Measurements from ENCODE around the gene CFAP61.

The CFAP61 gene

DNA sequence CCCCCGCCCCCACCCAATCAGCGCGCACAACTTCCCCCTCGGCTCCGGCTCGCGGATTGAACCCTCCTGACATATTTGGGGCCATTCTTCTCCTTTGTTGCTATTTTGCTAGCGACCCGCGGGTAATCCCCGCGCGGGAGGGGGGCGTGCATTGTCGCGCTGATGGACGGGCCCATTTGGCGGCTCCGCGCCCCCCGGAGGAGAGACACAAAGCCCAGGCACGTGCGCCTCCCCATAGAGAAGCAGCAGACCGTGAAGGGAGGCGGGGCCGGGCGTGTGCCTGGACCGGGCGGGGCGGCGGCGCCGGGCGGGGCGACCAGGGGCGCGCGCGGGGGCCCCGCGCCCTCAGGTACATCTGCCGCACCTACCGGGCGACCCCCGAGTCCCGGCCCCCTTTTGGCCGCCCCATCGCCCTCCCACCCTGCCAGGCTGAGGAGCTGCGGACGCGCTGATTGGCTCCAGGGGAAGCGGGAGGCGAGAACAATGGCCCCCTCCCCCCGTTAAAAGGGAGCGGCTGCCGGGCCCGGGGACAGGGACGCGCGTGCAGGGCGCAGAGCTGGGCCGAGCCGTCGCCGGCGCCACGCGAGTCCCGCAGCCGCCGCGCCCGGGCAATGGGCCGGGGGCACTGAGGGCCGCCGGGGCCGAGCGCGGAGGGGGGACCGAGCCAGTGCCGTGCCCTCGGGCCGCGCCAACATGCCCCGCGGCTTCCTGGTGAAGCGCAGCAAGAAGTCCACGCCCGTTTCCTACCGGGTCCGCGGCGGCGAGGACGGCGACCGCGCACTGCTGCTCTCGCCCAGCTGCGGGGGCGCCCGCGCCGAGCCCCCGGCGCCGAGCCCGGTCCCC is 315.5 kb downstream of the CFAP61 start, which contains the start of gene INSM1:
Gene INSM1, plus strand, starts transcription at position 530 of the 843 bp plus-strand sequence. Its CDS starts 164 bp downstream, at position 694.
- peak; percentile 84 for DNase-seq

- peak; percentile 11 for DNase-seq
These were observed 316.3 kb downstream of the CFAP61 start for GRCh38 chr20:20368418-20369249.

DNA sequence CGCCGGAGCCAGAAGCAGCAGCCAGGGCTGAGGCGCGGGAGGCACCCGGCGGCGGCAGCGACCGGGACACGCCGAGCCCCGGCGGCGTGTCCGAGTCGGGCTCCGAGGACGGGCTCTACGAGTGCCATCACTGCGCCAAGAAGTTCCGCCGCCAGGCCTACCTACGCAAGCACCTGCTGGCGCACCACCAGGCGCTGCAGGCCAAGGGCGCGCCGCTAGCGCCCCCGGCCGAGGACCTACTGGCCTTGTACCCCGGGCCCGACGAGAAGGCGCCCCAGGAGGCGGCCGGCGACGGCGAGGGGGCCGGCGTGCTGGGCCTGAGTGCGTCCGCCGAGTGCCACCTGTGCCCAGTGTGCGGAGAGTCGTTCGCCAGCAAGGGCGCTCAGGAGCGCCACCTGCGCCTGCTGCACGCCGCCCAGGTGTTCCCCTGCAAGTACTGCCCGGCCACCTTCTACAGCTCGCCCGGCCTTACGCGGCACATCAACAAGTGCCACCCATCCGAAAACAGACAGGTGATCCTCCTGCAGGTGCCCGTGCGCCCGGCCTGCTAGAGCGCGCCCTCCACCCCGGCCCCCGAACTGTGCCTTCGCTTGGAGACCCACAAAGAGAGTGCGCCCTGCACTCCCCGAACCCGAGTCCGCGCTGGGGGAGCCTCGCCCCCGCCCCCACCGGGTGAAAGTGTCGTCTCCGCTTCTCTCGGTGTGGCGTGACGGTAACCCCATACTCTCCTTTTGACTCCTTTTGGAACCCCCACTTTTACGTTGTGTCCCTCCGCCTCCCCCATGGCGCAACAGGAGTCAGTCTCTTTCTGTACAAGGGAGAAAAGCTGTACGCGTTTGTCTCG is 317.1 kb downstream of the CFAP61 start:
- DNase-seq = peak; percentile 41

GRCh38 chr20:20370094-20370575 is 317.8 kb downstream of the CFAP61 start:
- no peak for DNase-seq

DNA sequence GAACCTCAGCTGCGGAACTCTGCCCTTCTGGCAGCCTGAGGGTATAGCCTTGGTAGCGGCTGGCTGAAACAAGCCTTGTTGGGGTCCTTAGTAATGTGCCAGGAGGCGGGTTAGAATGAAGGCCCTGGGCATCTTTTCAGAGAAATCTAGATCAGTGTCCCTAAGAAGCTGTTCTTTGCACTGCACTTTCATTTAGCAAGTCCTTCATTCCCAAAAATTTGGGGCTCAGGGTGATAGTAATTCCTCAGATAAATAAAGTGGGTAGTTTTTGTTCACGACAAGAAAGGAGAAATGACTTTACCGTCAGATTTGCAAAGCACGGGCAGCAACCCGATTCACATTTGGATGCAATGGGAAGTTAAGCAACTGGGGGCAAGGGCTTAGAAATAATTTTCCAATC is 318.8 kb downstream of the CFAP61 start:
- DNase-seq = peak; percentile 24

DNA sequence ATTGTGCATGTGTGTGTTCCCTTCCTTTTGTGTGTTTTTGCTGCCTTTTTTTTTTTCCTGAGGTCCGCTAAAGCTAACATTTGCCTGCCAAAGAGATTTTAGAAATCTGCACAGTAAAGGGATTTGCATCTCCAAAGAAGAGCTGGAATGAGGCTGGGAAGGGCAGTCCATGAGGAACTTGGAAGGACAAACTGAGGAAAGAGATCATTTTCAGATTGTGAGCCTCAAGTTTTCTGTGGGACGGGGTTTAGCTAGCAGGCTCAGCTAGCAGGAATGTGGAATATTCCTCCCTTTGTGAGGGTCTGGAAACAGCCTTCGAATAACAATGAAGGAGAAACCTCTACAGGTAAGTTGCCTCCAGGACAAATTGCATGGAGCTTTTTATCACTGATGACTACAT is 319.3 kb downstream of the CFAP61 start:
- DNase-seq = no peak

GRCh38 chr20:20373091-20373571 is 320.8 kb downstream of the CFAP61 start:
- no peak for DNase-seq

DNA sequence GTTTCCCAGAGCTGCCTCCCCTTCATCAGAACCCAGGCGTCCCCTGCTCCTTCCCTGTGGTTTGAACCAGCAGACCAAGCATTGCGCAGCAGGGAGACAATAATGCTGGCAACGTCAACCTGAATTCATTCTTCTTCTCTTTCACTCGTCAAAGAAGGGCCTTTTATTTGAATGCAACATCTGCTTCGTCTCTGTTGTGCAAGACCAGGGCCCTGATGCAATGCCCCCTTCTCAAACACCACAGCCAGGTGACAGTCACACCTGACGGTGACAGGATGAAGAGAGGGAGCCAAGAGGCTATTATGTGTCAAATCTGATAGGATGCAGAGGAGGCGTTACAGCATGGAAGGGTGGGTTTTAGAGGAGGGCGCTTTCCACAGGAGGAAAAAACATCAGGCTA is 323.5 kb downstream of the CFAP61 start:
- DNase-seq = peak; percentile 28

DNA sequence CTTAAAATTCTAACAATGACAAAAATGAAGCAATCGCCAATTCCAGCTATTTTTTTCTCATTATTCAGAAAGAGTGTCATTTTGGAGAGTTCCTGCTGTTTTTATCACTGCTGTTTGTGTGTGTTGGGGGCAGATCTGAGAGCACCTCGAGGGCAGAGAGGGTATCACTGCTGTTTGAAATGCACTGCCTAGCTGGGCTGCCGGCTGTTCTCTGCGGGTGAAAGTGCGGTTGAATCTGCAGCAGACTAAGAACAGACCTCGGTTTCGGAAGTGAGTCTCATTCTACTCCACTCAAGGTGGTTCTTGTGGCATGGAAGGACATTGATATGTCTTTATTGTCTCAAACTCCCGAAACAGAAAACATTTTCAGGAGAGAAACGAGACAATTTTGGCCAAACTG is 333.9 kb downstream of the CFAP61 start:
- no peak for DNase-seq

- DNase-seq = no peak
These were observed 338.1 kb downstream of the CFAP61 start for GRCh38 chr20:20390393-20390792.

- no peak for DNase-seq
These were observed 338.8 kb downstream of the CFAP61 start for GRCh38 chr20:20391115-20391514.

GRCh38 chr20:20391766-20392165 is 339.4 kb downstream of the CFAP61 start:
- DNase-seq = no peak

DNA sequence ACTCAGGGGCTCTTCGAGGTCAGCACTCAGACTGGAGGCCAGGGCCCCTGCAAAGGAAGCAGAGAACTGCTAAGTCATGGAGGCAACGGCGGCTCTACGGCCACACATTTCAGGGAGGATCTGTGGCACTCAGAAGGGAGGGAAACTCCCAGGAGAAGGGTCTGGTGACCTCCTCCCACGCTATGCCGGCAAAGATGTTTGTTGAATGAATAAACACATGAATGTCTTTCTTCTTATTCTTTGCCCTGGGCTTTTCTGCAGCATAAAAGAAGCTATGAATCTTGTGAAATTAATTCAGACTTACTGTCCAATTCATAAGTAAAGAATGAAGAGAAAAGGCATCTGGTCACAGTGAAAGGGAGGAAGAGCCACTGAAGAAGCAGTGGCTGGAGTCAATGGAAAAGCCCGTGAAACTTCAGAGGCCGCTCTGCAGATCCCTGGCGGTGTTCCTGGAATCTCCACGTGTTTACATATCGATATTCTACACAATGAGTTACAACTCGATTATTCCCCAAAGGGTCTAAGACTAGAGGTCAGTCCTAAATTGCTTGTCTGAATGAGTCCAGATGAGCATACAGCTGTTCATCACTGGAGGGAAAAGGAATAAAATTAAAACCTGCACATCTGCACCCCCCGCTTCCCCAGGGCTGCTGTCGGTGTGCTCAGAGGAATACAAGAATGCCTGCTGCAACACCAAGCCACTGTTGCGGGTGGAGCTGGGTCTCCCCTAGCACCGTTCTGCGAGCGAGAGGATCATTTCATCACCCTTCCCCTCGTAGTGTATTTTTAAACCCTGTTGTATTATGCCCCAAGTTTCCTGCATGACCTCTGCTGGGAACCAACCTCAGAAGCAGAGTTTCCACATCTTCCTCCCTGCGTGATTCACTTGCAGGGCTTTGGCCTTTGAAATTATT is 341.1 kb downstream of the CFAP61 start:
- DNase-seq = no peak

GRCh38 chr20:20395087-20395486 is 342.8 kb downstream of the CFAP61 start:
- no peak for DNase-seq

DNA sequence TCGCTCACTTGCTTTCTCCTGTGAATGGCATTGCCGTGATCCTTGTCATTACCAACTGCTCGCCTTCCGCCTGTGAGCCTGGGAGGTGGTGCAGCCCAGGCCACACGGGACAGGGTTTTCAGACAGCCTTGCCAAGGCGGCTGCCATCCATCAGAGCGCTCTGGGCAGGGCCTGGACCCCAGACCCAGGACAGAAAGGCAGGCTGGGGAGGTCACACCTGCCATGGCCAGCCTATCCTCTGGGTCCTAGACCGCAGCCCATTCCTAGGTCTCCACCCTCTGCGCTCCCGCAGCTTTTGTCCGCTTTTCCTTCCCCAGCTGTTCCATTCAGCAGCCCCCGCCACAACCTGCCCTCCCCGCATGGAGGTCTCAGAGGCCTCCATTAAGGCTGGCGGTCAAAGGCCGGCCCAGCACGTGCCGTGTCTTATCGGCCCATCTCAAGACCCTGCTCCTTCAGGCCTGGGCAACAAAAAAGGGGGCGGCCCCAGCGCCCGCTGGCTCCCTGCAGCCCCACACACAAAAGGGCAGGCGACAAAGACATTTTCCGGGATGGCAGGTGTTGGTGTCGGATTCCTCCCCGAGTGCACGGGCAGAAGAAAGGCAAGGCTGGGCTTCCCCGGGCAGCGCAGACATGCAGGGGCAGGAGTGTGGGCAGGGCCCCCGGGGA is 343.7 kb downstream of the CFAP61 start:
- DNase-seq = peak; percentile 39

GRCh38 chr20:20396794-20397193 is 344.5 kb downstream of the CFAP61 start:
- no peak for DNase-seq

DNA sequence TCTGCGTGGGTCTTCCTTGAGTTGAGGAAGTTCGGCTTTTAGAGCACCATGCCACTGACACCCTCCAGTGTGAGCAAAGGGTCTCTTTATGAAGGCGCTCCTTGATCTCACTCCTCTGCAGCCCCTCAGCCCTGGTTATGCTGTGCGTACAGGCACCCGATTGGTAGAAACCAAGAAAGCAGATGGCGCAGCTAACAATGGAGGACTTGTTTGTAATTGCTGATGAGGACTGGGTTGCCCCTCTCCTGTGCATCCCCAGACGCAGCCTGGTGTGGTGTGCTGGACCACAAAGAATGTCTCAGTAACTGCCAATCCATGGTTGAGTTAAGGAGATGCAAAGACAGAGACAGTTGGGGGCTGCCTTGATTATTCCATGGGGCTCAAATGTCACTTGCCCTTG is 345.8 kb downstream of the CFAP61 start:
- no peak for DNase-seq

DNA sequence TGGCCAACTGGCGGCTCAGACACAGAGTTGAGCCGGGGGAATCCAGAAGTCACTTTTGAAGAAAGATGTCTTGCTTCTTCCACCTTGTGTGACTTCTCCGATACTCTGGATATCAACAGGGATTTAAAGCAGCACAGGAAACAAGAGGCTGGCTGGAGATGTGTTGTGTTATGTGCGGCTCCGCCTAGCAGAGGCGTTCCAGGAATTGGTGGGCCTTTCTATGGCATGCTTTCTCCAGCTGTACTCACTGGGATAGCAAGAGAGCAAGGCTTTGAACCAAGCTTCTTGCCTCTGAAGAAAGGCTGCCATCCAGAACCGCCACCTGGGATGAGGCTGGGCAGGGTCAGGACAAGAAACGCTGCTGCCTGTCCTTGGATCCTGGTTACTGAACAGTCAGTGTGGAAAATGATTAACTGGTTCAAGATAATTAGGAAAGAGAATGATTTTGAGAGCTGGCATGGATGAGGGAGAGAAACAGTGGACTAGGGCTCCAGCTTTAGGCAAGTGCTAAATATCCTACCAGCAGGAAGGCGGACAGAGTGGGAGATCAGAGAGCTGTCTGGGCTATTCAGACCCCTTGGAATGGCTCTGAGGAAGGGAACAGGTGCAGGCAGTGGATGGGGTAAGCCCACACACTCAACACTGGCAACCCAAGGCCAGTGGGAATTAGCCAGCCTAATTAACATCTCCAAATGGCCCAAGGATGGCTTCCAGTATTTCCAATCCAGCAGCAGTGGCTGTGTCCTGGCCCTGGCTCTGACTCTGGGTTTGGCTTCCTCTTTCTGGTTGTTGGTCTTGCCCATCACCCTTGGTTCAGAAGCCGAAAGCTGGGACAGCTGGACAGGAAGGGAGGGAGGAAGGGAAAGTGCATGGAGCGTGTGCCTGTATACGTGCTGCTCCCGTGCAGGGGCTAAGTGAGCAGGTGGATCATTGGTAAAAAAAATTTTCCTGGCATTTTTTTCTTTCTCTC is 347.5 kb downstream of the CFAP61 start:
- no peak for DNase-seq

- no peak for DNase-seq
These were observed 349.7 kb downstream of the CFAP61 start for GRCh38 chr20:20401991-20402390.

DNA sequence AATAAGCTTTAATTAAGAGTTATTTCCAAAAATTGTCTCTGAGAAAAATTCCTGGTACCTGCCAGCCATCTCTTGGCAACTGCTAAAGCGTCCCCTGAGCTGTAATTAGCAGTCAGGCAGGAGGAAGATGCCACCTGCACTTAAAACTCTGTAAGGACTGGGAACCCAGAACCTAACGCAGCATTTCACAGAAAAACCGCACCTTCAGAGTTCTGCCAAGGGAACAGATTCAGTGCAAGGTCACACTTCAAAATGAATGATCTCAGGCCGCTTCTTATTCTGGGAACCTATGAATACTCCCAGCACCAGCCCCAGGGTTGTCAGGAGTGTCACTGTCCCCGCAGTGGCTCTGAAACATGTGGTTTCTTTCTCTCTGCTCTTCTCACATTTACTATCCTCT is 352.3 kb downstream of the CFAP61 start:
- DNase-seq = no peak
